ENCODE data around the gene NEK7.
"Not testable (repeated sequence)": the region's sequence is repeated elsewhere in the genome, so short reads cannot be mapped to it uniquely, and the experiment has no call there.

NEK7 gene

GRCh38 chr1:198291924-198292323, 135.1 kb downstream of the NEK7 start:
- DNase-seq (ENCODE audit: low read depth), result no peak

- DNase-seq (ENCODE audit: low read depth), result no peak
Observed at GRCh38 chr1:198295225-198295624, 138.4 kb downstream of the NEK7 start.

- no peak for DNase-seq (ENCODE audit: low read depth)
Observed at GRCh38 chr1:198295971-198296370, 139.2 kb downstream of the NEK7 start.

GRCh38 chr1:198297281-198297680, 140.5 kb downstream of the NEK7 start:
- DNase-seq (ENCODE audit: low read depth), result no peak

- DNase-seq (ENCODE audit: low read depth), result no peak
Observed at GRCh38 chr1:198298640-198299039, 141.8 kb downstream of the NEK7 start.

GRCh38 chr1:198300451-198300850, 143.7 kb downstream of the NEK7 start:
- DNase-seq (ENCODE audit: low read depth), result no peak

- no peak for DNase-seq (ENCODE audit: low read depth)
Observed at GRCh38 chr1:198304431-198304830, 147.6 kb downstream of the NEK7 start.

GRCh38 chr1:198314817-198315216, 158.0 kb downstream of the NEK7 start:
- DNase-seq (ENCODE audit: low read depth), result not testable (repeated sequence)

GRCh38 chr1:198315331-198315730, 158.5 kb downstream of the NEK7 start:
- DNase-seq (ENCODE audit: low read depth), result not testable (repeated sequence)

- no peak for DNase-seq (ENCODE audit: low read depth)
Observed at GRCh38 chr1:198316546-198317100, 159.8 kb downstream of the NEK7 start.

- no peak for DNase-seq (ENCODE audit: low read depth)
Observed at GRCh38 chr1:198318085-198318484, 161.3 kb downstream of the NEK7 start.

GRCh38 chr1:198320759-198321158, 164.0 kb downstream of the NEK7 start:
- DNase-seq (ENCODE audit: low read depth), result no peak

GRCh38 chr1:198326232-198326631, 169.4 kb downstream of the NEK7 start:
- no peak for DNase-seq (ENCODE audit: low read depth)

- DNase-seq (ENCODE audit: low read depth), result no peak
Observed at GRCh38 chr1:198326915-198327314, 170.1 kb downstream of the NEK7 start.

- DNase-seq (ENCODE audit: low read depth), result no peak
Observed at GRCh38 chr1:198328458-198329032, 171.7 kb downstream of the NEK7 start.

GRCh38 chr1:198330982-198331615, 174.3 kb downstream of the NEK7 start:
- DNase-seq (ENCODE audit: low read depth), result no peak

- no peak for DNase-seq (ENCODE audit: low read depth)
Observed at GRCh38 chr1:198333744-198334143, 176.9 kb downstream of the NEK7 start.

- no peak for DNase-seq (ENCODE audit: low read depth)
Observed at GRCh38 chr1:198335663-198336062, 178.9 kb downstream of the NEK7 start.

- DNase-seq (ENCODE audit: low read depth), result no peak
Observed at GRCh38 chr1:198337886-198338285, 181.1 kb downstream of the NEK7 start.

- no peak for DNase-seq (ENCODE audit: low read depth)
Observed at GRCh38 chr1:198340139-198340538, 183.3 kb downstream of the NEK7 start.

GRCh38 chr1:198346178-198346577, 189.4 kb downstream of the NEK7 start:
- no peak for DNase-seq (ENCODE audit: low read depth)

- DNase-seq (ENCODE audit: low read depth), result no peak
Observed at GRCh38 chr1:198350456-198350855, 193.7 kb downstream of the NEK7 start.

GRCh38 chr1:198352975-198353695, 196.3 kb downstream of the NEK7 start:
- DNase-seq (ENCODE audit: low read depth), result no peak

Measured in activated T-helper 9 cell treated with anti-CD3 and anti-CD28 coated beads, Interleukin-2, amount 50 U/mL, for 16 hours (primary cell).